AG20443 (cell line): Measurements from ENCODE around the gene FAM174B.

Experiments used
- DNase-seq: peaks from one replicate; pipeline ENCODE4 v3.0.0; 2012; ENCODE audit warnings: low spot score, mixed read lengths

Gene FAM174B

DNA sequence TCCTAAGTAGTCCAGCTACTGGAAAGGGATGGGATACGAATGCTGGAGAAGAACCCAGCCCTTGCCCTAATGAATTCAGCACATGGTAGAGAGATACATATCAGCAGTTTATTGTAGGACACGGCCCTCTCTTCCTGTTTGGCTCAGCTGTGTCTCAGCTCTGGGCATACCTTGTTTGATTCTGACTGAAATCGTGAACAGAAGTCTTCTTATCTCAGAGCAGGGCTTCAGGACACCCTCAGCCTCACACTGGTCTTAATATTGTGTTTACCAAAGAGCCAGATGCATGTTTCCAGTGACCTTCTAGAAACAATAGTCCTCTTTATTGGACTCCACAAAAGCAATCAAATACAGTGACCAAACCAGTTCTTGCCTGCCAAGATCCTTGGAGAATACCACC is 54.7 kb downstream of the FAM174B start:
- no peak for DNase-seq

DNA sequence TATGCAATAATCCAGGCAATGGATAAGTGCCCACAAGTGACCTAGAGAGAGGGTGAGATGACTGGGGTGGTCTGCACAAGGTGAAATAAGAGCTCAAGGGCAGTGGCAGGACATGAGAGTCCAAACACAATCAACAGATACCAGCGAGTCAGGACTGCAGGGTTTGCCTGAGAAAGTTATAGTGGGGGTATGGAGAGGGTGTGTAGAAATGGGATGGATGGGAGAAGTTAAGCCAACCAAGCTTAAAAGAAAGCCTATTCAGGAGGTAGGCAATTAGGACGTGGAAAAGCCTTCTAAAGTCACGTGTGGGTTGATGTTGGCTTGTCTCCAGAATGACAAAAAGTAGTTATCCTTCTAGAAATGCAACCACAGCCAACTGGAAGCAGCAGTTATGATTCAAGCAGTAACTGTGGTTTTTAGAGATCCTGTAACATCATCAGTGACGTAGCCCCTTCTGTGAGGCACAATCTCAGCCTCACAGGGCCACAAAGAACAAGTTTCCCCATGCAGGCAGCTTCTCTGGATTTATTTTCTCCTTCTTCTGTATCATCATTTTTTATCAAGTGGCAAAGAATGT is 56.1 kb downstream of the FAM174B start:
- DNase-seq: no peak

DNA sequence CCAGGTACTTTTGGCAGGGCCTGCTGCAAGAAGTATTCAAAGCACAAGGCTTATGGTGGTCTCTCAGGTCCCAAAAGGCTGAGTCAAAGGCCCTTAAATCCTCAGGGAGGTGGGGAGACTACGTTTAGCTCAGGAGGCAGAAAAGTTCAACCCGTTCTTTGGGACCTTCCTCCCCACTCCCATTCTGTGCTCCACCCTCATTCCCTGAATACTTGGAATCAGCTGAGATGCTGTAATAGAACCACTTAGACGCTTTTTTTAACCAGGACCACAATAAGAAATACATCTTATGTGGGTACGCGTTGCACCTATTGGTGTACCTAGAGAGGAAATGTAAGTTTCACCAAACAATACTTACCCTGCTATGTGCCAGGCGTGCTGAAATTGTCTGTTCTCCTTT is 58.0 kb downstream of the FAM174B start:
- DNase-seq: no peak

DNA sequence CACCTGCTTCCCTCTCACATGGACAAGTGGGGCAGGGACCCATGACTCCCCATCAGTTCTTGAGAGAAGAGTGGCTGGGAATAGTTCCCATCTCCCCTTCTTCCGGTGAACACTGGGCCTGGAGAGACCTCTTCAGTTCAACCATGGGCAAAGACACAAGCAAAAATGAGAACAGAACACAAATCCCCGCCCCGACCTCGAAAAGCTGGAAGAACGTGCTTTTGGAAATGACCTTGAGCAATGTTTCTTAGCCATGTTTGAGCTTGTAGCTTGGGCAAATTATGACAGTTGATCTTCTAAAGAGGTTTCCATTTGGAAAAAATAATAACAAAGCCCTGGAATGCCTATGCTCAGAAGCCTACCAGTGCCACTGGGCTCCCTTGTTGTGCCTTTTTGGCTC is 59.0 kb downstream of the FAM174B start:
- no peak for DNase-seq

DNA sequence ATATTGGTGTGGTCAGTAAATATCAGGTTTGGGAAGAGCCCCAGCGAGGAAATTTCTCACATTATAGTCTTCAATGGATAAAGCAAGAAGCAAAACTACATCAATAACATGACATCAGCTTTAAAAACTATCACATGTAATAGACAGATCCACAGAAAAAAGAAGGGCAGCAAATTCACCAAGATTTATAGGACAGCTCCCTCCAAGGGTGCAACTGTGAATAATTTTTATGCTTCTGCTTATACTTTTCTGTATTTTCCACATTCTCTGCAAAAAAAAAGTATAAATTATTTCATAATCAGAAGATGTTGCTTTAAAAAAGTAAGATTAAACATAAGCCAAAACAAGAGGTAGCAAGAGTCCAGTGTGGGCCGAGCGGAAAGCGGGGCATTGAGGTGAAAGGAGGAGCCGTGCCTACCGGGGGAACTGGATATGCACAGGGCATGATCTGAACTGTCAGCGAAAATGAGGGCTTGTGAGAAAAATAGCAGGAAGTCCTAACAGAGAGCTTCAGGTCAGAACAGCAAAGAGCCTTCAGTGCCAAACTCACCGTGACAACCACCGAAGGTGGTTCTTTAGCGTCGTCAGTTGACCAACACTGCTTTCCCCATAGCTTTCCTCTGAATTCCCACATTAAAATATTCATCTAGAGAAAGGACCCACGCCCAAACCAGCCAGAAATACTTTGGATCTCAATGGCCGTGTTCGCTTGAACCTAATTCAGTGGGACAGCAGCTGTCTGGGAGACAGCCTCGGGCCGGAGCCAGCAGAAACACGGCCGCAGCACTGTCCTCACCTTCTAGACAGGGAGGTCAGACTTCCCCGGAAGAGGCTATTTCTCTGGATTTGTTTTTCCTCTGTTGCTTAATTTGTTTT is 59.8 kb downstream of the FAM174B start:
- no peak for DNase-seq

DNA sequence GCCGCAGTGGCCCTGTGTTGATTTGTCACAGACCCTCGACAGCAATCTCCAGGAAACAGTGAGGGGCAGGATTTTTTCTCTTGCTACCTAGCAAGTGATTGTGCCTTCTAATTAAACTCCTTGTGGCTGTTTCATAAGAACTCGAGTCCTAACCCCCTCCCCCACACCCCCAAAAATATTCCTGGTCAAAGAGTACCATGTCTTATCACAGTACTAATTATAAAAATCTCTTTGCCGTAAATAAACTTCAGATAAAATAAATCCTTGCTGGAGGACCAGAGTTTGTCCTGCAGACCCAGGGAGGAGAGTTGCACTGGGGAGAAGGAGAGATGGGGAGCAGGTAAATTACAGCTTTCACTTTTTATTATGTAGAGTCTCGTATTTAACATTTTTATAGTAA is 64.3 kb downstream of the FAM174B start:
- DNase-seq: no peak

DNA sequence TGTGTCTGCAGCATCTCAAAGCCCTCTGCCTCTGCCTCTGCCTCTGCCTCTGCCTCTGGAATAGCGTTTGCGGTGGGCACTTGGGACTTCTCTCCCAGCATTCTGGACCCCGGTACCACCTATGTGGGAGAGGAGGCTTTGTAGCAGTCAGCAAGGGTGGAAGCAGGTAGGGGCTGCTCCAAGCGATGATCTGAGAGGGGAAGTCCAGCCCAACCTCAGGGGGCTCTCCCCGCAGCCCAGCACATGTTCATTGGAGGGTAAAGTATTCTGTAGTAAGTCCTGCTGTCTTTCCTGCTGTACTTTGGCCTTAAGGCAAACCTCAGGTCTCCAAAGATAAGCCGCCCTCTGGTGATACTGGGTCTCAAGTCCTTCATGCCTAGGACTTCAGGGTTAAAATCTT is 68.6 kb downstream of the FAM174B start:
- no peak for DNase-seq

DNA sequence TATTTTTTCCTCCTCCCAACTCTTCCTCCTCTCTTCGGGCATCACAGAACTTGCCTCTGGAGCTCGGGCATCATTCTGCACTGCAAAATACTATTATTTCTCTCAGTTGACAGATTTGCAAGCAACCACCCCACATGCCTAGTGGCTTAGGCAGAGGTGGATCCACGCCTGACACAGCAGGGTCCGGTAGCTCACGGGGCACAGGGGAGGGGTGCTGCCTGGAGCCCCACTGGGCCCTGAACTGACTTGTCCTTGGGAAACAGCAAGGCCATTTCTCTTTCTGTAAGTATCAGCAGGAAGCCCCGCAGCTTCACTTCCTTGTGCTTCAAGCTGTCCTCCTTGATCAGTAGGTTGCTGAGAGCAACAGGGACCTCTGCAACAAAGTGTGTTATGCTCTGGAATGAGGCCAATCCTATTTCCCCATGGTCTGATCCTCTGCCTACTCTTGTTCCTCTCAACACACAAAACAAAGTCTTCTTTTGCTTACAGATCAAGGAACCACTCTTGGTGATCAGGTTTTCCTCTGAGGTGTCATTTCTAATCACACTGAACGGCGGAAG is 69.1 kb downstream of the FAM174B start:
- no peak for DNase-seq

DNA sequence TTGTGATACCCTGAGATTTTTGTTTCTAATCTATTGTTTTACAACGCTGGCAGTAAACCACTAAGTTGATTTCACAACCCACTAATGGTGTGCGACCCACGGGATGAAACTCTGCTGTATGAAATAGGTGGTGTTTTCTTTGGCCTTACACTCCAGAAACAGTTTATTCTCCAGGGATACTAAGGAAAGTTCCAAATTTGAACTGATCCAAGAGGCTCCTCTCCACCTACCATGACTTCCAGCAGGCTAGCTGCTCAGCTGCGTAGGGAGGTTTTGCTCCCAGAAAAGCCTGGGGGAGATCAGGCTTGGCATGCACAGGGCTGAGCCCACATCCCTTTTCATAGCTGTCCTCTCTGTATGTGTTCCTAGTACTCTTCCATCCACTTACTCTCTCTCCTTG is 71.5 kb downstream of the FAM174B start:
- DNase-seq: no peak

DNA sequence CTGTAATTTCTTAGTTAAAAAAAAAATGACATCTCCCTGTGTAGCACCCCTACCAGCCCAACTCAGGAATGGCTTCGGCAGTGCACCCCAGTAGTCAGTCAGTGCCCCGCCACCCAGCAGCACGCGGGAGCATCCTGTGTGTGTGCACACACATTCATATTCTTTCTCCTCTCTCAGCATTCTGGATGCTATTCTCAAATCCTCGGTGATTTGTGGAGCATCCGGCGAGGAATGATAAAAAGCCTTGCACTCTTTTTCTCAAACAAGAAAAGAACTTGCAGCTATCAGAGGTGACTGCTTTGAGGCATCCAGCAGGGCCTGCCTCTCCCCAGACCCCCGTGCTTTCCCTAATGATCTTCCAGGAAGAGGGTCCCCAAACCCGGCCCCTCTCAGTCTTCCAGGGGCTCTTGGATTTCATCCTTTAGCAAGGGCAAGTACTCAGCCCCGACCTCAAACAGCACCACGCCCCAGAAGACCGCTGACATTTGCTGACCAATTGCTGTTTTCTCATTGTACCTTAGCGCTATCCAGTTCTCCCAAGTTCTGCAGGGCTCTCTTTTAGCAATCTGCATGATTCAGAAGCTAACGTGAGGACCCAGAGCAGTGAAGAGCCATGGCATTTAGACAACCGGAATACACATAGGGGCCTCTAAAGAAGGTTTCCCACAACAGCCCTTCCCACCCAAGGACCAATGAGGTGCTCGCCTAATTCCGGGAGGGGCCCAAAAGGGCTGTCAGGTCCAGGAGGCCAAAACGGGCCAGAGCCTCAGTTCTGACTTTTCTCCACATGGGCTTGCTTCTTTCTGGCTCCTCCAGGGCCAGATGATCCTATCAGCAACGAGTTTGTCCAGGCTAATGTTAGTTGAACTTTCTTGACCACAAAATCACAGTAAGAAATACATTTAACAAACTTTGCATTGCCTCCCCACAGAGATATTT is 72.2 kb downstream of the FAM174B start:
- no peak for DNase-seq

DNA sequence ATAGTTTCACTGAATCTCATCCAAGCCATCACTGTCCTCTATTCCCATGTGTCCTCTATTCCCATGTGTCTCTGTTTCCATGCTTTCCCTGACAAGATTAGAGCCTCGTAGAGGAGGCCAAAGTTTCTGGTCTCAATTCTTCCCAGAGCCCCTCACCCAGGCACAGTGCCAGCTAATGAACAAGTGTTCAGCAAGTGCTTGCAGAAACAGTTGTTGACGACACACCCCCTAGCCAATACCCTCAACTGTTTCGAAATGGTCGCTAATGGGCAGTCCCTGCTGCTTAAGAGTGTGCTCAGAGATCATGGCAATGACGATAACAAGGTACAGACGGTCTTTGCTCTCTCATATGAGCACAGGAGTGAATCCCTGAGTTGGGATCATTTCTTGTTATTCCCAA is 73.4 kb downstream of the FAM174B start:
- no peak for DNase-seq

DNA sequence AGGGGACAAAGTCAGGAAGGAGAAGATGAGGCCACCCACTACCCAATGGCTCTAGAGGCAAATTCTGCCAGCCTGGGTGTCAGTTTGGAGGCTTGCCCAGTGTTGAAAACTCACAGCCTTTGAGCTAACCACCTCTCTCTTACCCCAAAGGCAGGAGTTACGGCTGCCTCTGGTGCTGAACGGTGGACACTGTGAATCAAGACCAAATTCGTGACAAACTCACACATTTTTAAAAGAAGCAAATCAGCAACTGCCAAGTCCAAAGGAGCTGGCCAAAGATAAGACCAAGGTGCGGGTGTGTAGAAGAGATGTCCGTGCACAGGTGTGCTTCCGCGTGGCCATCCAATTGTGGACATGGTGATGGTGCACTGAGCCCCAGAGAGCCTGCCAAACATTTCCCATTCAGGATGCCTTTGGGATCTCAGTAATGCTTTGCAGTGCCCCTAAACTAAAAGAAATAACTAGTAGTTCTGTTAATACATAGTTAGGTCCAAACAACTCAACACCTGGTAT is 74.6 kb downstream of the FAM174B start:
- DNase-seq: no peak

DNA sequence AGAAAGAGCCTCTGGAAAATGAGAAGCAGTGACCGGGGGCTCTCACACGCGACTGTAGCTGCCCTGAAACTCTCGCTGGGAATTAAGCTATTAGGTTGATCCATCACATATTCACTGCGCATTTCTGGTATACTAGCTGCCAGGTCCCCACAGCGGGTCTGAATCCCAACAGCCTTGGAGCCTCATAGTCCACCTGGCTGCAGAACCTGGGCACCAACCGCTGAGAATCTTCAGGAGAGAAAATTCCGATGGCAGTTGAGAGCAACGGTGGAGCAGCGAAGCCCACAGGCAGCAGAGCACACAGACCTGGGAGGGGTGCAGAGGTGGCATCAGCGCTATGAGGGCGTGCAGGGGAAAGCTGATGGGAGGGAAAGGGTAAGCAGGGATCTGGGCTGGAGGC is 75.1 kb downstream of the FAM174B start:
- no peak for DNase-seq

DNA sequence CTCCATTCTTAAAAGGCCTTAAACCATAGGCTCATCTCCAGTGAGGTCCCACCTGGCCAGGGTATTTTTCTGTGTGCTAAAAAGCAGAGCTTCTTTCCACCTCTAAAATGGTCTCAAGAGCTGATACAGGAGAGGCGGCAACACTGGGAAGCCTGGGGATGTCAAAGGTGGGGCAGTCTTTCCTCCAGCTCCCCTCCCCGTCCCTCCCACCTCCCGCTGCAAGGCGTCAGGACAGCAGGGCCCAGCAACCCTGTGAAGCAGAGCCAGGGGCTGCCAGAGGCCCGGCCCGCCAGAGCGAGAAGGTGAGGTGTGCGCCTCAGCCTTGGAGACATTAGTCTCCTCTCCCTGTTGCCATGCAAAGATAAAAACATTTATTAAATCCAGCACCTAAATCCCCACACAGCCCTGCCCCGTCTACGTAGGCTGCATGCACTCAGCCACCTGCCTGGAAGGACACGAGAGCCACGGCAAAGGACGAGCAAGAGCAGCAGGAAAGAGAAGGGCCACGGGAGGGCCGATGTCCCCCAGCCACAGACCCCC is 75.6 kb downstream of the FAM174B start:
- no peak for DNase-seq

DNA sequence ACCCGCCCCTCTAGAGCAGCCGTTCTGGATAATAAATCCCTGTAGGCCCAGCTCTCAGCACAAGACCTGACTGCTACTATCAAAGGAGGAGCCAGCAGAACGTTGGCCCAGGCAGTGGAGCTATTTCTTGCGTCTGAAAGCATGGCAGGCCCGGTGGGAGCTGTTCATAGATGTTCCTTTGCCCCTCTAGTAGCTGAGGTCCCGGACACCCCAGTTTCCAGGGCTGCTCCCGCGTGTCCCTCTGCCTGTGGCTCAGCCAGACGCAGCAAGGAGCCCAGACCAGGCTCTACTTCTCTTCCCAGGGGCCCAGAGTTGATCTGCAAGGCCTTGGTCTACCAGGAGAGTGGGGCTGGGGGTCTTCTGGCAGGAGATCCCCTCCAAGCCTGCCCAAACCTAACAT is 76.1 kb downstream of the FAM174B start:
- DNase-seq: no peak

DNA sequence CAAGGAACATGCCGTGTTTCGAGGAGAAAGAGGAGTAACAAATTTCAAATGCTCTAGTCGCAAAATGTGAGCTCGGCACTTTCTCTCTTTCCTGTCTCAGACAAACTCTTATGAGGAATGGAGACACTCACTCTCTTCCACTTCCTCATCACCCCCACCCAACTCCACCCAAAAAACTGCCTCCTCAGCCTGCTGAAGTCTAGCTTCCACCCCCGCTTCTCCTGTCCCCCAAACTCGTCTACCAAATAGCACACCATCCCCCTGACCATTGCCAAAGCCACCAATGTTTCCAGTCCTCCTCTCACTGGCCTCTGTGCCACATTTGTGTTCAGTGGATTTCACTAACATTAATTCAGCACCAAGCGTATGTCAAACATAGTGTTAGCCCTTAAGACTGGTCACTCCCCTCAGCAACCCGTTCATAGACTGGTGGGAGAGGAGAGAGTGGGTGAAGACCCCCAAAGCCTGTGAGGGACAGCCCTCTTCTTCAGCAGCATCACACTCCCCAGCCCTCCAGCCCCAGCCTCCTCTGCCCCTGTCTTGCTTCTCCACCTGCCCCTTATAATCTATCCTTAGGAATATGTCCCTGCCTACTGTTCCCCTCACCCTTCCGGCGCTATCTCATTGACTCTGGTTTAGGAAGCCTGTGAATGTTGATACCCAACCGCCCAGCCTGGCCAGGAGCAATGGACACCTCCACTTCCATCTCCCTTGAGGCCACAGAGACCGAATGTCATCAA is 77.3 kb downstream of the FAM174B start:
- DNase-seq: no peak

DNA sequence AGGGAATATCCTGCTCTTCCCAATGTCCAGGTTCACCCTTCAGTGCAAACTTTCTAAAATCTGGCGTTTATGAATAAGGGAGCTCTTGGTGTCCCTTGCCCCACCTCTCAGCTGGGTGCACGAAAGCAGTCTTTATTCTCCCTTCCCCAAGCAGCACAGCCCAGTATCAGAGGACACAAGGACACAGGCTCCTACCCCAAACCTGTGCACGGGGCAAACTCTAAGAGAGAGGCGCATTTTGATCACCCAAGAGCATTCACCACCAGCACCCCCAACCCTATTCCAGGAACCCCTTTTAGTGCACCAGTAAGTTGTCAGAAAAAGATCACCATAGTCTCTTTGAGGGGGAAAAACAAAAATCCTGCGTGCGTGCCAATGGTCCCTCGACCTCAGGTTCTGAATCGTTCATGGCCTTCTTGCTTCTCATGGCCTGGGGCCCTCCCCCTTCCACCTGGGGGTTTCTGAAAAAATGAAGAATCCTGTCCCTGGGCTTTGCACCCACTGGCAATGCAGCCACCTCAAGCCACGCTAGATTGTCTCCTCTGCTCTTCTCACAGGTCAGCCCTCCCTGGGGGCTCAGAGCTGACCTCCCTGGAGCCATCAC is 78.9 kb downstream of the FAM174B start:
- DNase-seq: no peak

DNA sequence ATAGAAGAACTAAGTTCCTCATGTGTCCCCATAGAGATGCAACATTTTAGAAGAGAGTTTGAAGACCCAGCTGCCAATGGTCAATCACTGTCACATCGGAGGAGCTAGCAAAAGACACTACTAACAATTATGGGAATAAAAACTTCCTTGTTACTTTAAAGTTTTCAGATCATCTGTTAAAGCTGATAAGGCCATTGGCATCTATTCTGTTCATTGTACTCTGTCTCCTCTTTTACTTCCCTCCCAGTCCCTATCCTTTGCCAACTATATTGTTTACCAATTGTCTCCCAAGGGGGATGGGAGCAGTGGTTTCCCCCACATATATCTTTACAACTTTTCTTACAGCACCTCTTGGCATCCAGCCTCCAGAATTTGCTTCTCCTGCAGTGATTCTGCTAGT is 81.0 kb downstream of the FAM174B start:
- no peak for DNase-seq

DNA sequence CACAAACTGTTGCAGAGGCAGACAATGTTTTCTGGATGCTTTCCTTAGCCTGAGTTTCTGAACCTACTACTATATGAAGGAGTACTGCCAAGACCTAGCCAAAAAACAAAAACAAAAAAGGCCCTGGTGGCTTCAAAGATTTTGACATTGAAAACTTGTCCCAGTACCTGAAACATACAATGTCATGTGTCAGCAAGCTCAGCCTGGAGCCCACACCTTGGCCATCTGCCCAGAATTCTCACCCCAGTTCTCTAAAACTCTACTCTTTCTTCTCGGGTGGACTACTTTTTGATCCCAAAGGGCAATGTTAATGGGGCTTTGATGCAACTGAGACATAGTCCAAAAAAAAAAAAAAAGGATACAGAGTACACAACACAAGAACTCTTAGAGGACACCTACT is 81.4 kb downstream of the FAM174B start:
- no peak for DNase-seq

DNA sequence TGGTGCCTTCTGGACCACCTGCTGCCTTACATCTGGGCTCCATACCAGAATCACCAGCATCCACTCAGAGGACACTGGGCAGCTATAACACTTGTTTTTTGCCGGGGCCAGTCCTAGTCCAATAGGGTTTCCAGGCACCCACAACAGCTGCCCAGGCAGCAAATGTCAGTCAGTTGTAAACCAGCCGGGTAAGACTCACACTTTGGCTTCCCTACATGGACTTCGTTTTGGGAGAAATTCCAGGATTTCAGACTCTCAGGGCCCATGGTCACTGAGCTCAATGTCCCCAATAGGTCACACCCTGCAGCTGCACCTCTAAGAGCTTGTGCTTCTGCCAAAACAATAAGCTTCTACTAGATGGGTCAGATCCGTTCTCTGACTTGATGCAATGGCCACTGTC is 83.8 kb downstream of the FAM174B start:
- no peak for DNase-seq

DNA sequence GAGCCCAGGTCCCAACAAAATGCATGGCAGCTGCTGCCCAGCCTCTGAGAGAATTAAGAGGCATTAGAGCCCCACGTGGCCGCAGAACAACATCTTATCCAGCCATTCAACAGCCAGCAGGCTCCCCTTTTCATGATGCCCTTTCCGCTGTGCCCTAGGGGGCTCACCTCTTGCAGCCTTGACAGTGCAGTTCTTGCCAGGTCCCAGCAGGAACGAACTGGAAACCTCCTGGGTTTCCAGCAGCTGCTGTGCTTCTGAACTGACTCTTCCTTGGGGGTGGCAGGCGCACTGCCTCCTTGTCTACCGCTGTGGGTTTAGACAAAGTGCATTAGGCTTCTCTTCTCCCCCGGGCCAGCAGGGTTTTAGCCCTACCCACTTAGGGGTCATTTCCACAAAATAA is 85.2 kb downstream of the FAM174B start:
- no peak for DNase-seq
